Glutamatergic neuron (in vitro differentiated cells): ENCODE data around the gene PPFIA1. TPM values are rescaled to one million over a fixed set of nuclear protein-coding genes. Genes with fewer than 3 reads are reported as not detected.

Source experiments
- DNase-seq: peaks from one replicate; pipeline ENCODE4 v3.0.0; 2022
- H3K27ac Mint-ChIP-seq: one replicate; pipeline ENCODE4 v1.8.0; 2020; ENCODE audit warnings: mild to moderate bottlenecking, mixed read lengths, inconsistent platforms; ENCODE audit not compliant: unreplicated experiment
- H3K27me3 Mint-ChIP-seq: one replicate; pipeline ENCODE4 v1.8.0; 2020; ENCODE audit warnings: mild to moderate bottlenecking, moderate library complexity, mixed read lengths, inconsistent platforms; ENCODE audit not compliant: unreplicated experiment
- H3K36me3 Mint-ChIP-seq: one replicate; pipeline ENCODE4 v1.8.0; 2020; ENCODE audit warnings: mild to moderate bottlenecking, mixed read lengths, inconsistent platforms; ENCODE audit not compliant: unreplicated experiment
- H3K4me1 Mint-ChIP-seq: one replicate; pipeline ENCODE4 v1.8.0; 2020; ENCODE audit warnings: mild to moderate bottlenecking, low read depth, mixed read lengths, inconsistent platforms; ENCODE audit not compliant: unreplicated experiment
- H3K4me3 Mint-ChIP-seq: one replicate; pipeline ENCODE4 v1.8.0; 2020; ENCODE audit warnings: mild to moderate bottlenecking, mixed read lengths, inconsistent platforms; ENCODE audit not compliant: unreplicated experiment
- H3K9me3 Mint-ChIP-seq: one replicate; pipeline ENCODE4 v1.8.0; 2020; ENCODE audit warnings: mild to moderate bottlenecking, moderate library complexity, mixed read lengths, inconsistent platforms; ENCODE audit not compliant: unreplicated experiment
- CTCF ChIP-seq: fragments of 200-600 bp; sonication (generic); IDR thresholded peaks from one replicate; pipeline ENCODE4 v1.5.0; 2021; ENCODE audit not compliant: partially characterized antibody, unreplicated experiment
- total RNA-seq: library from RNA; stranded (reverse); fragmentation: NEBNext Ultra II Directional; extraction: Animal tissue kit (Norgen Biotek cat#: 25700); gene quantifications from one replicate; pipeline ENCODE4 v1.2.1, GENCODE V29; 2021; ENCODE audit not compliant: unreplicated experiment

The PPFIA1 gene
- total RNA-seq, 1 donor from 2014 or later: 98.6 TPM

- Mint-ChIP-seq H3K36me3 (no peaks in the 10 kb centered on the region), H3K4me1 (peaks cover 4% of the 10 kb centered on the region), H3K27ac (no peak overlapping the region), H3K4me3 (no peak overlapping the region), H3K9me3 (no peaks in the 10 kb centered on the region), H3K27me3 (peaks cover 1% of the 10 kb centered on the region)
- no peak for TF ChIP-seq CTCF
- no peak for DNase-seq
These were observed 62.1 kb downstream of the PPFIA1 start for GRCh38 chr11:70332567-70332966.

- peak overlapping the region; percentile 30 for H3K27ac Mint-ChIP-seq
- H3K9me3 Mint-ChIP-seq: peaks cover 1% of the 10 kb centered on the region
- no peaks in the 10 kb centered on the region for H3K36me3 Mint-ChIP-seq
- peaks cover 1% of the 10 kb centered on the region for H3K27me3 Mint-ChIP-seq
- no peak for DNase-seq
- no peak overlapping the region for H3K4me3 Mint-ChIP-seq
- H3K4me1 Mint-ChIP-seq: peaks cover 4% of the 10 kb centered on the region
- TF ChIP-seq CTCF: no peak
These were observed 62.8 kb downstream of the PPFIA1 start for GRCh38 chr11:70333261-70333660.

GRCh38 chr11:70334351-70334995, 64.0 kb downstream of the PPFIA1 start:
- no peaks in the 10 kb centered on the region for H3K36me3 Mint-ChIP-seq
- H3K9me3 Mint-ChIP-seq: peaks cover 1% of the 10 kb centered on the region
- no peak overlapping the region for H3K4me3 Mint-ChIP-seq
- H3K4me1 Mint-ChIP-seq: peaks cover 4% of the 10 kb centered on the region
- no peak overlapping the region for H3K27ac Mint-ChIP-seq
- peaks cover 1% of the 10 kb centered on the region for H3K27me3 Mint-ChIP-seq
- no peak for DNase-seq
- no peak for TF ChIP-seq CTCF

- peaks cover 1% of the 10 kb centered on the region for H3K9me3 Mint-ChIP-seq
- peaks cover 1% of the 10 kb centered on the region for H3K27me3 Mint-ChIP-seq
- no peak overlapping the region for H3K4me3 Mint-ChIP-seq
- peaks cover 4% of the 10 kb centered on the region for H3K4me1 Mint-ChIP-seq
- H3K27ac Mint-ChIP-seq: no peak overlapping the region
- no peaks in the 10 kb centered on the region for H3K36me3 Mint-ChIP-seq
- DNase-seq: no peak
- no peak for TF ChIP-seq CTCF
These were observed 65.0 kb downstream of the PPFIA1 start for GRCh38 chr11:70335511-70335910.

- H3K27ac Mint-ChIP-seq: no peak overlapping the region
- peaks cover 1% of the 10 kb centered on the region for H3K9me3 Mint-ChIP-seq
- no peak for DNase-seq
- H3K36me3 Mint-ChIP-seq: peaks cover 3% of the 10 kb centered on the region
- H3K4me1 Mint-ChIP-seq: no peaks in the 10 kb centered on the region
- no peak for TF ChIP-seq CTCF
- H3K4me3 Mint-ChIP-seq: no peak overlapping the region
- peaks cover 1% of the 10 kb centered on the region for H3K27me3 Mint-ChIP-seq
These were observed 68.1 kb downstream of the PPFIA1 start for GRCh38 chr11:70338594-70338993.
